BJ (cell line): ENCODE measurements around the gene PLIN5. TPM values are rescaled to one million over a fixed set of nuclear protein-coding genes. Genes with fewer than 3 reads are reported as not detected.

Source experiments
- CTCF ChIA-PET: fragments of 350-600 bp; formaldehyde crosslinking; extraction: SDS; loops from one replicate; lab custom pipeline; 2021; ENCODE audit warnings: antibody characterized with exemption, inconsistent platforms; lab: Yijun Ruan, JAX
- POLR2A ChIA-PET: fragments of 300-600 bp; sonication (Branson Sonifier 250); formaldehyde crosslinking; extraction: SDS; loops from one replicate; lab custom pipeline; 2021; ENCODE audit warnings: antibody characterized with exemption; lab: Charles Lee
- DNase-seq: peaks from one replicate; pipeline ENCODE4 v3.0.0-alpha.2; 2011; ENCODE audit warnings: low read depth
- H3K27me3 ChIP-seq: 2 replicates; pipeline ENCODE4 v1.6.0; 2011; ENCODE audit warnings: low read length; ENCODE audit not compliant: control insufficient read depth, insufficient read depth
- H3K36me3 ChIP-seq: 2 replicates; pipeline ENCODE4 v1.5.1; 2011; ENCODE audit warnings: low read length; ENCODE audit not compliant: control insufficient read depth, insufficient read depth
- H3K4me3 ChIP-seq: 2 replicates; pipeline ENCODE4 v1.5.1; 2011; ENCODE audit warnings: low read depth, mild to moderate bottlenecking, control low read depth, low read length
- CTCF ChIP-seq: IDR thresholded peaks from 2 replicates; pipeline ENCODE4 v1.5.1; 2011; ENCODE audit warnings: low read depth, mild to moderate bottlenecking, control low read depth, inconsistent platforms, low read length, moderate library complexity; ENCODE audit not compliant: insufficient read depth
- polyA plus RNA-seq: library from polyadenylated mRNA; depleted of rRNA; stranded (reverse); fragments of >200 nt; gene quantifications from 2 replicates; pipeline ENCODE4 v1.2.3, GENCODE V29; 2011

The PLIN5 gene
- polyA plus RNA-seq, 1 experiment: not detected

GRCh38 chr19:4581666-4582553, 46.9 kb upstream of the PLIN5 start:
- ChIA-PET POLR2A (no interaction called here), CTCF (no interaction called here)
- no peak for TF ChIP-seq CTCF
- Histone ChIP-seq H3K4me3 (0 out of 2 replicates have a peak overlapping the region, but pooled peaks have one; percentile 6), H3K36me3 (no peaks in the 10 kb centered on the region), H3K27me3 (peaks cover 35% of the 10 kb centered on the region)
- no peak for DNase-seq

- no peak for TF ChIP-seq CTCF
- Histone ChIP-seq H3K27me3 (peaks cover 35% of the 10 kb centered on the region), H3K36me3 (no peaks in the 10 kb centered on the region), H3K4me3 (peak overlapping the region; percentile 6; the same call in 1 of the 2 replicates)
- CTCF ChIA-PET: interaction anchor here (0.7 to 3.0 kb wide), 3 partner anchors 9 to 447 kb away, joined by 4 to 11 read pairs (median 5); no protein-coding TSS in a partner anchor
- POLR2A ChIA-PET: no interaction called here
- no peak for DNase-seq
Observed at GRCh38 chr19:4580961-4581665, 46.1 kb upstream of the PLIN5 start.

GRCh38 chr19:4580021-4580901, 45.2 kb upstream of the PLIN5 start:
- CTCF ChIA-PET: interaction anchor here (0.6 to 3.0 kb wide), 5 partner anchors 10 to 448 kb away, joined by 3 to 11 read pairs (median 4); no protein-coding TSS in a partner anchor
- Histone ChIP-seq H3K36me3 (no peaks in the 10 kb centered on the region), H3K4me3 (no peak overlapping the region), H3K27me3 (peaks cover 28% of the 10 kb centered on the region)
- POLR2A ChIA-PET: no interaction called here
- DNase-seq: no peak
- 0 out of 2 replicates have a peak, but pooled peaks have one; percentile 8 for TF ChIP-seq CTCF

- ChIA-PET POLR2A (no interaction called here), CTCF (interaction anchor here (0.6 to 3.0 kb wide), 5 partner anchors 10 to 75 kb away, joined by 3 to 11 read pairs (median 3); no protein-coding TSS in a partner anchor)
- no peak for TF ChIP-seq CTCF
- no peak for DNase-seq
- H3K27me3 ChIP-seq: peaks cover 24% of the 10 kb centered on the region
- H3K4me3 ChIP-seq: no peak overlapping the region
- no peaks in the 10 kb centered on the region for H3K36me3 ChIP-seq
Observed at GRCh38 chr19:4579389-4579788, 44.4 kb upstream of the PLIN5 start.
